Gastrocnemius medialis (tissue), 4 donors: ENCODE measurements around the gene AGBL1.

Experiments used
- POLR2A ChIP-seq, 2 donors: fragments of 450-650 bp; IDR thresholded peaks; one replicate each; pipeline ENCODE4 v1.6.1; 2017; ENCODE audit warnings: antibody characterized with exemption in 2 of 2, mild to moderate bottlenecking in 2 of 2, moderate library complexity in 2 of 2
- TF ChIP-seq, protein P1 (sequence below), 5 experiments: fragments of 450-650 bp in 3 of 5; fragments of 200-600 bp in 2 of 5; sonication (generic) in 2 of 5; IDR thresholded peaks in 4 of 5; conservative IDR thresholded peaks in 1 of 5; 1 replicate in 4 of 5; 2 replicates in 1 of 5; pipeline ENCODE4 v1.5.1; 2016 to 2019; ENCODE audit warnings: antibody characterized with exemption in 5 of 5, mild to moderate bottlenecking in 3 of 5, moderate library complexity in 3 of 5

DNA sequence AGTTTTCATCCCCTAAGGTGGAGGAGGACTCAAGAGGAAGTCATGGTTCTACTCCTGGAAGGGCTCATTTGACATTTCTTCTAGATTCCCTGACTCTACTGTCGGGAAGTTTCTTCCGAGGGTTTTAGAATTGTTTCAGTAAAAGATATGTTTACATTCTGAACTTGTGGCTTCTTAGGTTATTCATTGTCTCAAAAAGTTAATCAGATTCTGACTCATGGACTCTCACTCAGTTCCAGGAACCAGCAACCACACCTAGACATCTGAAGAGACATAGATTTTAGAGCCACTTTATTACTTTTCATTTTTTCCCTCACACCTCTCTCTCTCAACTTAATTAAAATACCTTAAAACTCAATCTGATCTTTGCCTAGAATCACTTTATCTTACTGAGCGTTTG, 862.6 kb downstream of the AGBL1 start:
- TF ChIP-seq, protein P1, sequence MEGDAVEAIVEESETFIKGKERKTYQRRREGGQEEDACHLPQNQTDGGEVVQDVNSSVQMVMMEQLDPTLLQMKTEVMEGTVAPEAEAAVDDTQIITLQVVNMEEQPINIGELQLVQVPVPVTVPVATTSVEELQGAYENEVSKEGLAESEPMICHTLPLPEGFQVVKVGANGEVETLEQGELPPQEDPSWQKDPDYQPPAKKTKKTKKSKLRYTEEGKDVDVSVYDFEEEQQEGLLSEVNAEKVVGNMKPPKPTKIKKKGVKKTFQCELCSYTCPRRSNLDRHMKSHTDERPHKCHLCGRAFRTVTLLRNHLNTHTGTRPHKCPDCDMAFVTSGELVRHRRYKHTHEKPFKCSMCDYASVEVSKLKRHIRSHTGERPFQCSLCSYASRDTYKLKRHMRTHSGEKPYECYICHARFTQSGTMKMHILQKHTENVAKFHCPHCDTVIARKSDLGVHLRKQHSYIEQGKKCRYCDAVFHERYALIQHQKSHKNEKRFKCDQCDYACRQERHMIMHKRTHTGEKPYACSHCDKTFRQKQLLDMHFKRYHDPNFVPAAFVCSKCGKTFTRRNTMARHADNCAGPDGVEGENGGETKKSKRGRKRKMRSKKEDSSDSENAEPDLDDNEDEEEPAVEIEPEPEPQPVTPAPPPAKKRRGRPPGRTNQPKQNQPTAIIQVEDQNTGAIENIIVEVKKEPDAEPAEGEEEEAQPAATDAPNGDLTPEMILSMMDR (IDR thresholded peaks at IDR 0.05 in 4 of 5, conservative IDR thresholded peaks at IDR 0.05 in 1 of 5): no peak
- no peak for TF ChIP-seq POLR2A (IDR thresholded peaks at IDR 0.05)
